SW 1271 (cell line): ENCODE results near the gene USP10.
"Not testable (repeated sequence)": the region's sequence is repeated elsewhere in the genome, so short reads cannot be mapped to it uniquely, and the experiment has no call there.

ENCODE experiments used
- DNase-seq, 2 experiments: peaks; one replicate each; lab custom pipeline; 2025; lab: John Stamatoyannopoulos, UW

Gene USP10

DNA sequence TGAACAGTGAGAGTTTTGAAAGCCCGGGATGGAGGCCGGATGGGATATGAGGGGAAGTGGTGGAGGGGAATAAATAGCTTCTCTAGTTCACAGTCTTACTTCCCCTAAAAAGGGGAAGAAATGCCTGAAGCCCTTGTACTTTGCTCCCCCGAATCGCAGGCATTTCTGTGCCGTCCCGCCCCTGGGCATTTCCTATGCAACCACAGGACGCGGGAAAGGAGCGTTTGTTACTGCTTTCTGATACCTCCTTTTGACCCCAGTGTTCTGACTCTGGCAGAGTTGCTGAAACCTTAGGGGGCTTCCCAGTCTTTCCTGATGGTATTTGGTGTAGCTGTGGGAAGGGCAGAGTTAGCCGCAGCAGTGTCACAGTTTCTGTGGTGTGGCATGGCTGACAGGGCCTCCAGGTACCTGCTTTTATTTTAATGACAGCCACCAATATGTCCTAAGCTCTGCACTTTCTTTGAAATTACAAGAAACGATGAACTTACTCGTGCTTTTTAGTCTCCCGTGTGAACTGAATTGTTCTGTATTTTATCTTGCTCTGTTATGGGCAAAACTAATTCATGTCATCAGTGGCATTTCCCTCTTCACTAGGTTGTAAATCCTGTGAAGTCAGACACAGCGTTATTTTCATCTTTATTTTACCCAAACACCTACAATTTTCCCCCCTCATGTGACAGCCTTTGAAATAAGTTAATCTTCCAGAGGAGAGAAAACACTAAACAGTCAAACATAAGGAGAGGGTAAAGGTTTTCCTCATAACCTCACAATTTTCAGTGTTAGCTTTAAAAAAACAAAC is 27.1 kb downstream of the USP10 start:
- peak in 1 of 2 experiments; percentile 26 for DNase-seq

DNA sequence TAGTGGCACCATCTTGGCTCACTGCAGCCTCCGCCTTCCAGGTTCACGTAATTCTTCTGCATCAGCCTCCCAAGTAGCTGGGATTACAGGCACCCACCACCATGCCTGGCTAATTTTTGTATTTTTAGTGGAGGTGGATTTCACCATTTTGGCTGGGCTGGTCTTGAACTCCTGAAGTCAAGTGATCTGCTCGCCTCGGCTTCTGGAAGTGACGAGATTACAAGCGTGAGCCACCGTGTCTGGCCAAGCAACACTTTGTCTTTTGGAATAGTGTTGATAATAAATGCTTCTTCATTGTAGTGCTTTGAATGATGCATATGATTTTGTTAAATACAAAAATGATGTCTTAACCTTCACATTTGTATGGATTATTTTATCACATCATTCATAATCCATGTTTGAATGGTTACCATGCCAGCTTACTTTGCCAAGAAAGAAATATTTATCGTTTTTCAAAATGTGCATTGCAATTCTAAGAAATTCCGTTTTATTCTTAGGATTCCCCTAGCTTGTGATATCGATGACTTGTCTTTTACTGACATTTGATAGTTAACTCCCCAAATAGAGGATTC is 29.1 kb downstream of the USP10 start:
- no peak for DNase-seq

DNA sequence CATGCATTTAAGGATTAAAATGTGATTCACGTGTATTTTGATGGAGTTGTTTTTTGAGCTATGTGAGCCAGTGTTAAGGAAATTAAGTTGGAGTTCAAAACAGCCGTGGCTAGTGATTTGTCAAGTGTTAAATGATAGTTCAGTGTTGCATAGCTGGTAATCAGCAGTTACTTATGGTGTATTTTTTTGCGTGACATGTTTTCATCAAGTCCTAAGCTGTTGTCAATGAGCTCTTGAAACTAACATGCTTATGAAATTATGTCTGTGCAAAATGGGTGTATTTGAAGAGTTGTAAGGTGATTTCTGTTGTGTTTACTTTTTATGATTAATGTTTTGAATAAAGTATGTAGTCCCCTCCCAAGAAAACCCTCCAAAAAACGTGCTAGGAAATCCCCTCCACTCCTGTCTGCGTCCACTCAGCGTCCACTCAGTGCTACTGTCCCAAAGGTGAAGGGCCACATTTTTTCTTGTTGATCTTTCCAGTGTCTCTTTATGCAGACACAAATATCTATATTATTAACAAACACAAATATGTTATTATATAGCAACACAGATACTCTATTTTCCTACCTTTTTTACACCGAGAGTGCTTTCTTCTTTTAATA is 30.0 kb downstream of the USP10 start:
- DNase-seq = peak in 1 of 2 experiments; percentile 53

DNA sequence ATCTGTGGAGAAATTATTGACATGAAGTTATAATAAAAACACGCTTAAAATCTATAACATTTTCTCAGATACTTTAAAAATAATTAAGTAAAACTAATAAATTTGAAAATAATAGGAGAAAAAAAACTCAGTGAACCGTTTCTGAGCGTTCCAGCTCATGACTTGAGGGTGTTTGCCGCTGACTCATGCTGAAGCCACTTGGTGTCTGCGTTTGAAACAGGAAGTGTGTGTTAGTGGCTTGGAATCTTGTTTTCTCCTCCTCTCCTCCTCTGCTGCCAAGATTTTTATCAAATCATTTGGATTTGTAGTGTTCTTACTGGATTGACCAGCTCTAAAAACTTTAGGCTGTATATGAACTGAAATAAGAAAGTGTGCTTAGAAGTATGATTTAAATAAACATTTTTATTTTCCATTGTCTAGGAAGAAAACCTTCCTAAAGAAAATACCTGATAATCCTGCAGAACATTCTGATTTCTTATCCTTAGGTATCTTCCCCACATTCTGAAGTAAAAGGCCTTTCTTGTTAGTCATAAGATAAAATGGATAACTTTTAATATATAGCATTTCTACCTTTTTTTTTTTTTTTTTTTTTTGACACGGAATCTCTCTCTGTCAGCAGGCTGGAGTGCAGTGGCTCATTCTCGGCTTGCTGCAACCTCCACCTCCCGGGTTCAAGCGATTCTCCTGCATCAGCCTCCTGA is 30.8 kb downstream of the USP10 start:
- peak; percentile 48 to 93 for DNase-seq

DNA sequence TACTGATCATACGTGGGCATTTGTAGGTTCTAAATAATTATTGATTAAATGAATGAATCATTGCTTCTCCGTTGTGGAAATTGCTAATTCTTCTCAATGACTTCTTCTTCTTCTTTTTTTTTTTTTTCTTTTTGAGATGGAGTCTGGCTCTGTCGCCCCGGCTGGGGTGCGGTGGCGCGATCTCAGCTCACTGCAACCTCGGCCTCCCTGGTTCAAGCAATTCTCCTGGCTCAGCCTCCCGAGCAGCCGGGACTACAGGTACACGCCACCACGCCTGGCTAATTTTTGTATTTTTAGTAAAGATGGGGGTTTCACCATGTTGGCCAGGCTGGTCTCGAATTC is 32.5 kb downstream of the USP10 start:
- DNase-seq = not testable (repeated sequence)

DNA sequence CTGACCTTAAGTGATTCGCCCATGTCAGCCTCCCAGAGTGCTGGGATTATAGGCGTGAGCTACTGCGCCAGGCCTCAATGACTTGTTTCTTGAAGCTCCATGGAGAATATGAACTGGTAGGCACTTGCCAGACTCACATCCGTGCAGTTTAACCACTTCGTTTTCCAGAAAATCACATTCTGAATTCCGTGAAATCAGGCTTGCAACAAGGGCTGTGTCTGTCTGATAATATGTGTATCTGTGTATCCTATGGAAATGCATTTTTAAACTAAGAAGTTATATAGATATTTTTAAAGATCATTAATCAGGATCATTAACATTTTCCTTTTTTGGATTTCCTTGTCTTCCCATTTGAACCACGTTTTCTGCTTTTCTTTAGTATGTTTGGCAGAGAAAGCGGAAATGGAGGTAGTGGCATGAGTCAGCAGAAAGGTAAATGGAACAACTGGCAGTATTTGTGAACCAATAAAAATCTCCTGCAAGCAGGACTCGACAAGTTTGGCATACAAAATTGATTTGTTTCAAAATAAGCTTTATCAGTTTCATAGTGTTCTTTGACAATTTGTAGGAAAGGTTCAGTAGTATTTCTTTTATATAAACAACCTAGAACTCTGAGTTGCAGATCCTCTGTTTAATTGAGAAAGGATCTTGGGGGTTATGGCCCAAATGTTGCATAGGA is 33.0 kb downstream of the USP10 start:
- no peak for DNase-seq

DNA sequence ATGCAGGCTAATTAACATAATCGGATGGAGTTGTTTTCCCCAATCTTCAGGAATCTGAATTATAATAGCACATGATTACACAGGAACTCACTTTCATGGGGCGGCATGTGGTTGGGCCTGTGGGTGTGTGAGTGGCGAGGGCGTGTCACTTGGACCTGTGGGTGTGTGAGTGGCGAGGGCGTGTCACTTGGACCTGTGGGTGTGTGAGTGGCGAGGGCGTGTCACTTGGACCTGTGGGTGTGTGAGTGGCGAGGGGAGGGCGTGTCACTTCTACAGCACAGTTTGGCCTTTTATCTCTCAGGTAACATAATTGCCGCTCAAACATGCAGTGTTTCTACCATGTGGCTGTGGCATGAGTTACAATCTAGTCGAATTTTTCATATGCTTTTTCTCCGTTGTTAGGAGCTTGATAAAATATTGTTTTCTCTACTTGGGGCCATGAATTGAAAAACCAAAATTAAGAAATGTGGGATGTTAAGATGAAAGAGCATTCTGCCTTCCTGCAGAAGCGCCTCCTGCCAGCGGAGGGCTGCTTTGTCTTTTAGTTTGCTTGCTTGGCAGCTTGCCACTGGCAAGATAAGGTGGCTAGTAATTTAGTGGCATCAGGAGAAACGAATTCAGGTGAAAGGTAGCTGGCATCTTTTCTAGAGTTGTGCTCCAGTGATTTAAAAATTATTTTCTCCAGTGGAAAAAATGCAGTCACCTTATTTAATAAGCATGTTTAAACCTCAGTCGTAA is 36.2 kb downstream of the USP10 start:
- DNase-seq = no peak

DNA sequence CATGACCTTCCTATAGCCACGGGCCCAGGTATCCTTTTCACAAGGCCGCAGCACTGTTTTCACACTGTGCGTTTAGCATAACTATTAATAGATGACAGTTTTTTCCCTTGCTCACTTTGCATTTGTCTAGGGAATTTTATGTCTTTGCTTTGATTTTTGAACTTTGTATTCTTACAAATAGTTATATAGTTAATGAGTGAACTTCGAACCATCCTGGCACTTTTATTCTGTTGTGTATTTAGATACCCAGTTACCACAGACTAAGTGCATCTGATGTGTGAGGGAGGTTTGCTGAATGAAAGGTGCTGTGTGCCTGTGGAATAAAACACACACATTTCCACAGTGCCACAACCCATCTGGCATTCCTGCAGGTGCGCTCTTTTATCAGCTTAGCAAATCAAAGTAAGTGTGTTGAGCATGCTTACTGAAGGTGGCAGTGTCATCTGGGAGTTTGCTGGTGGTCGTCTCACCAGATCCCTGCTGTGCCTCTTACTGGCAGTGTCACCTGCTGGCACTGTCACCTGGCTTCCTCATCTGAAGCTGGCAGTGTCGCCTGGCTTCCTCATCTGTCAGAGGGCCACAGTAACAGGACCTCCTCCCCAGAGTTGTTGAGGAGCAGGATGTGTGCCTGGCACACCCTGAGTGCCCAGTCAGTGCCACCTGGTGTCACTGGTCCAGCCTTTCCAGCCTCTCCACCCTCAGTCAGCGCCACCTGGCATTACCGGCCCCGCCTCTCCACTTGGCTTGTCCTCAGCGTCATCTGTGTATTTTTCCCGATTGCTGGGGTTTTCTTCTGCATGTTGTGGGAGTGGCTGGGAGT is 37.6 kb downstream of the USP10 start:
- DNase-seq = no peak

DNA sequence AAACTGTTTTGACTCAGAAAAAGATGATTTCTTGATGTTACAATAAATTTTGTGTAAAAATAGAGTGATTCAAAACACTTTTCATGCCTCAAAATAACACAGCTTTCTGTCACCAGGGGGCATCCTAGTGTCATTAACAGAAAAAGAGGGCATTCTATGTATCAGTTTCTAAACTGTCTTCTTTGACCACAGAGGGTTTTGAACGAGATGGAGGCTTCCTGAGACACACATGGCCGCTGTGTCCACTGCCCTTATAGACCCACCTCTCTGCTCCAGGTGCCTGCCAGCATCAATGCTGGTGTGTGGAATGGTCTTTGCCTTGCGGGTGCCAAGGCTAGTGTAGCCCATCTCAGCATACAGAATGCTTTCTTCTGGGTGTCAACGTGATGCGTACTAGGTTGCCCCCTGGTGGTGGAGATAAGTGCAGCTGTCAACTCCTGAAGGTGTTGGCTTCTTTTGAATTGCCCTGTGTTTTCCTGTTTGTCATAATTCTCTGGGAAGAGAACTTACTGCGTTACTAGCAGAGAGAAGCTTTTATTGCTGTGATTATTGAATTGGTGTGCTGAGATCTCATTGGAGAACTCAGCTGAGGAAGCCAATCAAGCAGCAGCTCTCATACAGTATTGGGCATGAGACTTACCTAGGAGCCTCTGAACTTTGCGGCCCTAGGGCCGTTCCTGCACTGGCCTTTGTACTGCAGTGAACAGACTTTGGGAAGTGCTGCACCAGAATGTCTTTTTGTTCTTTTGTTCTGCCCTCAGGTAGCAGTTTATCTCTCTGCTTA is 38.6 kb downstream of the USP10 start:
- DNase-seq = peak; percentile 33 to 81

DNA sequence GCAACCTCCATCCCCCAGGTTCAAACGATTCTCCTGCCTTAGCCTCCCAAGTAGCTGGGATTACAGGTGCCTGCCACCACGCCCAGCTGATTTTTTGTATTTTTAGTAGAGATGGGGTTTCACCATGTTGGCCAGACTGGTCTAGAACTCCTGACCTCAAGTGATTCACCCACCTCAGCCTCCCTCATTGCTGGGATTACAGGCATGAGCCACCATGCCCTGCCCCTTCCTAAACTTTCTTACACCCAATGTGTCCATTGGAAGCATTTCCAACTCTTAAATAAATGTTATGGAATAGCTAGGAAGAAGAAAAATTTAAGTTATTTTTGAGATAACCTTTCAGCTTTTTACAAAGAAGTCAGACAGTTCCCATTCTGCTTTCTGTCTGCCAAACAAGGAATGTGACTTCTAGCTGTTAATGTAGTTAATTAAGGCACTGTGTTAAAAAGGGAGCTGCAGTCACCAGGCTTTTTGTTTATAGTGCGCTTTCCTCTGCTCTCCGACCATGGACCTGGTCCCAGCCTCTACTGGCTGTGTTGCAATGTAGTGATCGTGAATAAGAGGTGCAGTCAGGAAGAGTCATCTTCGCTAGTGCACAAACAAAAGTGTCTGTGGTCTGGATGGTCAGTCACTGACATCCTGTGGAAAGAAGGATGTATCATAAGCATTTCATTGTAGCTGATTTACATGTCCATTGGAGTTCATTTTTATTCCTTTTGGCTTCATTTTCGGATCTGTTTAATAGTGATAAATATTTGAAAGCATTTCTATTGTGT is 39.7 kb downstream of the USP10 start:
- DNase-seq = no peak

DNA sequence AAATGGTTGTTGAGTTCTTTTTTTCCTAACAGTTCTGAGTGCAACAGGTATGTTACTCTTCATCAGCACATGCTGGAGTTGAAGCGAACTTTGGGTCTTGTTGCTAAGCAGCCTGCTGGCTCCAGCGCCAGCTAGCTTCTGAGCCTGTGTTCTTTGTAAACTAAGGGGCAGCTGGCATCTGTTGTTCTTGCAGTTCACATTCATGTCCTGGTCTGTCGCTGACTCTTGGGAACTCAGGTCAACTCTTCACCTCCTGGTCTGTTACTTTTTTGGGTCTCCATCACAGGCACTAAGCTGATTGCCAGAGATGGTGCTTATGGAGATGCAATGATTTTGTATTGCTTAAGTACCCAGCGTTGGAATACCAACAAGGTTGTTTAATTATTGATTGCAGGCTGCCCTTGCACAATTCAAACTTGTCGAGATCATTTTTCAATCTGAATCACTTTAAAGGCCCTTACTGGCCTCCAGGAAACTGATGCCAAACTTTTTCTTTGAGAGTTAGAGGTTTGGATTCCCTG is 40.9 kb downstream of the USP10 start:
- DNase-seq = no peak

DNA sequence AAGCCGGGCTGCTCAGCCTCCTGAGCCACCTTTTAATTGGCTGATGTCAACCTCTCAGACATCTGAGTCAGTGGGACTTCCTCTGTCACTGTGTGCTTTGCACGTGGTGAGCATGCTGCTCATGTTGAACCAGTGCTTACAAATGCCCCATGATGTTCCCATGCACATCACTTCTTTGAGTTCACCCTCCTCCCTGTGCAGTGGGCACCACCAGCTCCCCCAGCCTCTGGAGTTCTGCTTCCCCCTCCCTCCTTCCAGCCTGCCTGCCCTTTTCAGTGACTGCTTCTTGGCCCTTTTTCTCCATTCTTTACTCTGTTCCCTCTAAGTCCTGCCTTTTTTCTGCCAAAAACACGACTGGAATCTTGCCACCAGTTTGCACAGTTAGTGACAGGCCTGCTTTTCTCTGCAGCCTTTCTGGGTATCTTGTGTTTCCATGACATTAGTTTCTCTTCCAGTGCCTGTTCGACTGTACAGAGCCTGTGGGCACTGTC is 41.6 kb downstream of the USP10 start:
- DNase-seq = no peak

DNA sequence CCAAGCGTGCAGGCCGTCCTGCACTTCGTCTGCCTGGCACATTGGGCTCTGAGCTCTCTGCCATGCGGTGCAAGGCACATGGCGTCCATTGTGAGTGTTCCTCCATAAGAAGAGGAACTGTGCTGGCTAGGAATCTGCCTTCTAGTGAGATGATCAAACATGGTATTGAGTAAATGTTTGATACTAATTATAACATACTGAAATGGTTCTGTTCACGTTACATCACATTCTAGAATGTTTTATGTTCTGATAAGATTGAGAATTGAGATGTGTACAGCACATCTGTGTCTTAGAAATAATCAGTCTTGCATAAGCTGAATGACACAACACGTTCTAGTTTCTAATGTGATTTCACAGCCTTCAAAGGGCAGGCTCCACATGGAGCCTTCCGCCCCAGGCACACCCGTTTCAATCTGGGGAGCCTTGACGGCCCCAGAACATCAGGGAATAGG is 42.9 kb downstream of the USP10 start:
- DNase-seq = no peak

DNA sequence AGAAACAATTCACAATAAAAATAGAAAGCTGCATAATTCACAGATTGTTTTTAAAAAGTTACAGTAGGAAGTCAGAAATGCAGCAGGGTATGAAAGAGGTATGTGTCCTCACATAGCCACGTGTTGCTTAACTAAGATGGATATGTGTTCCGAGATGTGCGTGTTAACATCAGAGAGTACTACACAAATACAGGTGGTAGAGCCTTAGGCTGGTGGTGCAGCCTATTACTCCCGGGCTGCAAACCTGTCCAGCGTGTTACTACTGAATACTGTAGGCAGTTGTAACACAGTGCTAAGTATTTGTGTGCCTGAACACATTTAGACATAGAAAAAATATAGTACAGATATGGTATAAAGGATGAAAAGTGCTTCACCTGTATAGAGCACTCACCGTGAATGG is 46.4 kb downstream of the USP10 start:
- no peak for DNase-seq

DNA sequence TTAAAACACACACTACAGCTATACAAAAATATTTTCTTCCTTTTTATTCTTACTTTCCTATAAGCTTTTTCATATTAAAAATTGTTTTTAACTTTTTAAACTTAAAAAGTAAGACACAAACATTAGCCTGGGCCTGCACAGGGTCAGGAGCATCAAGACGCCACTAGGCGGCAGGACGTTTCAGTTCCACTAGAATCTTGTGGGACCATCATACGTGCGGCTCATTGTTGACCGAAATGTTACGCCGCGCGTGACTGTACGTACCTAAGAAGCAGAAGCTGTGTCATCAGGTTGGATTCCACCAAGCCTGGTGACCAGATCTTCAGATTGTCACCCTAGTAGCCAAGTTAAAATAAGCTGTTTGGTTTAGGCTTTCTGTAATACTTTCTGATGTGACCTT is 47.1 kb downstream of the USP10 start:
- no peak for DNase-seq

DNA sequence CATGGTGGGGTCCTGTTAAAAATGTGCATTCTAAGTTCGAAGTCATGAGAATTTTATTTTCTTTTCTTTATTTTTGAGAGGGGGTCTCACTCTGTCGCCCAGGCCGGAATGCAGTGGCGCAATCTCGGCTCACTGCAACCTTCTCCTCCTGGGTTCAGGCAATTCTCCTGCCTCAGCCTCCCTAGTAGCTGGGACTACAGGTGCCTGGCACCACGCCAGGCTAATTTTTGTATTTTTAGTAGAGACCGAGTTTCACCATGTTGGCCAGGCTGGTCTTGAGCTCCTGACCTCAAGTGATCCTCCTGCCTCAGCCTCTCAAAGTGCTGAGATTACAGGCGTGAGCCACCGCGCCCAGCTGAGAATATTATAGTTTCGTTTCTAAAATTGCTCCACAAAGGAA is 48.4 kb downstream of the USP10 start:
- not testable (repeated sequence) for DNase-seq

DNA sequence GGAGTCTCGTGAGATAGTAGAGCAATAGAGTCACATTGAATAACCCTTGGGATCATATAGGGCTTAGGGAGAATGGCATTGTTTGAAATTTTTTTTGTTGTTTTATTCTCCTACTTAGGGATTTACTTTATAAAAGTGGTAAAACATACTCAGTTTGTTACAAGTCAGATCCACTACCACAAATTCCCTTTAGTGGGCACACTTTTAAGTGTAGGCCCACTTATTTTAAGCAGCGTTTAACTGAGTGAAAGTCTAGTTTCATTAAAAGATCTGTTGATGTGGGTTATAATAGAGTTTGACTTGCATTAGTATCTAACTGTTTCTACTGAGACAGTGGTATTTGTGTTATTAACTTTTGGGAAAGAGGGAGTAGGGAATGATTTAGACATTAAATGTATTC is 49.3 kb downstream of the USP10 start:
- no peak for DNase-seq

DNA sequence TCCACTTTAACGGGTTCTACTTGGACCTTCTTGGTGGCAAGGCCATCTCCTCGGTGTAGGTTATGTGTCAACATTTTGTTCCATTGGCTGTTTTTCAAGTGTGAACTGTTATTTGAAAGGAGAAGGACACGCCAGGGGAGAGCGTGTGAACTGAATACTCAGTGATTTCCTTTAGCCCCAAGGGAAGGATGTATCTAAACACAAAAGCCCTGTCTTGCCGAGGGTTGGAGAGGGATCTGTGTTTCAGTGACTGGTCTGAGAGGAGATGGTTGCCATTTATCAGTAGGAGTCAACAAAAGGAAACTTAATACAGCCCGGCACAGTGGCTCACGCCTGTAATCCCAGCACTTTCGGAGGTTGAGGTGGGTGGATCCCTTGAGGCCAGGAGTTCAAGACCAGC is 50.0 kb downstream of the USP10 start:
- no peak for DNase-seq

DNA sequence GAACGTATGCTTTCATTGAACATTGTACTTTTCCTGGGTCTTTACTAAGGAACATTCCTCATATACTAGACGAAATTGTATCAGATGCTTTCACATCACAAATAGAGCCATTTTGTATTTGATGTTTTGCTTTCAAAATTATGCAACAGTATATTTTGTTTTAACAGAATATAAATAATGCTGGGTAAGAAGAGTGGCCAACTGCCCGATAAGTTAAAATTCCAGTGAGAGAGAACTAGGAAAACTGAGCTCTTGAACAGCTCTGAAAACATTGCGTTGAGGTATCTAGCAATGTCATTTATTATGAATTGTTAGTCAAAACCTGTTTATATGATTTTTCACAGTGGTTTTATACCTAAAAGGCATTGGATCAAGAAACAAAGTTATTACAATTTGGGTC is 50.8 kb downstream of the USP10 start:
- DNase-seq = no peak
